Measurements from ENCODE around the gene ADGRV1. TPM values are rescaled to one million over a fixed set of nuclear protein-coding genes. Genes with fewer than 3 reads are reported as not detected.

The ADGRV1 gene
- total RNA-seq, 1 donor from 2014 or later = 0.69 TPM

DNA sequence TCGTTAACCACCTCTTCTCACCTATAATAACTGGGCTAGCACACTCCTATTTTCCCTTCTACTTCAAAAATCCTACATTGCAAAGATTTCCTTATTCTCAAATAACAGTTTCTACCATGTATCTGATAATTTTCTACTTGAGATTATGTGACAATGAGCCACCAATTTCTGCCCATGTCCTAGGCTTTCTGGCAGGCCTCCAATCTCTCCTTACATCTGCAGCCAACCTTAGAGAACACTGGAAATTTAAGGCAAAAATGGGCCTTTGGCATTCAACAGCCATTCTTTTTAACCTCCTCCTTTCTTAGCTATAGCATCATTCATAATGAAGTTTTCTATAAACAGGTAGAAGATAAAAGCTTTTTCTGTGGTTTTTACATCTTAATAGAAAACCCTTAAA is 599.4 kb downstream of the ADGRV1 start:
- no peak for DNase-seq (ENCODE audit: low read depth)
- TF ChIP-seq, protein P1, sequence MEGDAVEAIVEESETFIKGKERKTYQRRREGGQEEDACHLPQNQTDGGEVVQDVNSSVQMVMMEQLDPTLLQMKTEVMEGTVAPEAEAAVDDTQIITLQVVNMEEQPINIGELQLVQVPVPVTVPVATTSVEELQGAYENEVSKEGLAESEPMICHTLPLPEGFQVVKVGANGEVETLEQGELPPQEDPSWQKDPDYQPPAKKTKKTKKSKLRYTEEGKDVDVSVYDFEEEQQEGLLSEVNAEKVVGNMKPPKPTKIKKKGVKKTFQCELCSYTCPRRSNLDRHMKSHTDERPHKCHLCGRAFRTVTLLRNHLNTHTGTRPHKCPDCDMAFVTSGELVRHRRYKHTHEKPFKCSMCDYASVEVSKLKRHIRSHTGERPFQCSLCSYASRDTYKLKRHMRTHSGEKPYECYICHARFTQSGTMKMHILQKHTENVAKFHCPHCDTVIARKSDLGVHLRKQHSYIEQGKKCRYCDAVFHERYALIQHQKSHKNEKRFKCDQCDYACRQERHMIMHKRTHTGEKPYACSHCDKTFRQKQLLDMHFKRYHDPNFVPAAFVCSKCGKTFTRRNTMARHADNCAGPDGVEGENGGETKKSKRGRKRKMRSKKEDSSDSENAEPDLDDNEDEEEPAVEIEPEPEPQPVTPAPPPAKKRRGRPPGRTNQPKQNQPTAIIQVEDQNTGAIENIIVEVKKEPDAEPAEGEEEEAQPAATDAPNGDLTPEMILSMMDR (conservative IDR thresholded peaks at IDR 0.05; ENCODE audit: low read depth, low read length) = no peak
- H3K4me3 ChIP-seq (ENCODE audit: low read depth, low read length) = no peak overlapping the region

DNA sequence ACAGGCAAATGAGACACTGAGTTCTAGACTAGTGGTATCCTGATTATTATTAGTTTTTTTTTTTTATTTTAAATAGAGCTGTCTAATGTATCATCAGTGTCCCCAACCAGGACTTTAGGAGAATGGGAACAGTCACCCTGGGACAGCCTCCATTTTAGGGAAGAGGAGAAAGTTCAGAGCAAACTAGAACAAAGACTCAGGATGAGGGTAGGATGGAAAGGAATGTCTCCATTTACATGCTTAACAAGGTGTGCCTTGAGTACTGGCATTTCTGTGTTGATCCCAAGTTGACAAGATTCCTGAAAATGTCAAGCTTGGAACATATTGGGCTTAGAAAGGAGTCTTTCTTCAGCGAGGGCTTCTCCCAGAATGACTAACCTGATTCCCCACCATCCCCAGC is 601.0 kb downstream of the ADGRV1 start:
- no peak overlapping the region for H3K4me3 ChIP-seq (ENCODE audit: low read depth, low read length)
- TF ChIP-seq, protein P1 (conservative IDR thresholded peaks at IDR 0.05; ENCODE audit: low read depth, low read length) = no peak
- DNase-seq (ENCODE audit: low read depth) = no peak

DNA sequence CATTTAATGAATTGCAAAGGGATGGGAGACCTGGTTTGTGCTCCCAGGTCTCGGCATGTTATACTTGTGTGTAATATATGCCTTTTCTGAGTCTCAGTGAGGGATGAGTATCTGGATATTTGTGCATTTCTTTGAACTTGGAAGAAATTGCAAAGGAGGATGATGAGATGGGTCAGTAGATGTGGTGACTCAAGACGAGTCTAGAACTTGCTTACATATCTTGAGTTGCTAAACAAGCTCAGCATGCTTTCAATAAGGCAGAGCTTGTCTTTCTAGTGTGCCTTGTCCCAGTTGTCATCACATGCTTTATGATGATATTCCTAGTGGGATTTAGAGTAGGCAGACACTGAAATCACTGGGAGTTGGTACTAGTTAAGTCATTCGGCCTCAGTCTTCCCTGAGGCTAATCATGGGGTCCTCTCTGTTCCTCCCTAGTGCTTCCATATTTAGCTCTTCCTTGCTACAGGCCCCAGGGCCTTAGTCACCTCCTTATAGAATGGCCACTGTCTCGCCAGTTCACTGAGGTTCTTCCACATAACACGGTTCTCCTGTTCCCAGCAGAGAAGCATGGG is 602.2 kb downstream of the ADGRV1 start:
- TF ChIP-seq, protein P1 (conservative IDR thresholded peaks at IDR 0.05; ENCODE audit: low read depth, low read length) = no peak
- H3K4me3 ChIP-seq (ENCODE audit: low read depth, low read length) = no peak overlapping the region
- no peak for DNase-seq (ENCODE audit: low read depth)

DNA sequence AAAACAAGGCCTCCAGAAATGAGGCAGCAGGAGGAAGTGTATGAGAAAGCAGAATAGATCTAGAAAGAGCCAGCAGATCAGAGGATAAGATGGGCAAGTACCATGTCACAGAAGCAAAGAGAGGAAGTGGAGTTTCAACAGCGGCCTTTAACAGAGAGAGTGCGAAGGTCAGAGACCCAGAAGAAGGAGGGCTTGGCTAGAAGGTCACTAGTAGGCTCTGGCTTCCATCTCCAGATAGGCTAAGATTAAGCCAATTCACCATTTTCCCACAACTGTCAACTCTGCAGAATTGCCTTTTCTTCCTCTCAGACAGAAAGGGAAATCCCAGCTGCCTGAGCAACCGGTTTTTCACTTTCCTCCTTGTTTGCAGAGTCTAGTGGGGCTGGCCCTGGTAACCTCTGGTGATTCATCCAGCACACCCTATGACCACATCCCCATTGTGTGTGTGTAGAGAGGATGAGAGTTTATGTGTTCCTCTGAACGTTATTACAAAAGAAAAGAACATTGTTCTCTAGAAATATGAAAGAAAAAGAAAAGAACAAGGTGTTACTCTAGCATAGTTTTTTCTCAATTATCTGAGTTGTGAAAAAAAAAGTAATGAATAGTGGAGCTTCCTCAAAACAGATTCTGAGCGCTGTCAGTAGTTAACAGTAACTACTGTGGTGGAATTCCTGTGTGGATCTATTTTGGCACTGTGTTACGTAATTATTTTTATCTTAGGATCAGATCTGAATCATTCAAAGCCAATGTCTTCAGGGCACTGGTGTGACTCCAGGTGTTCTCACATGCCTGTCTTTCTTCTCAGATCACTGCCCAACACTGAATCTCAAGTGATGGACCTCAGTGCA is 604.2 kb downstream of the ADGRV1 start:
- no peak overlapping the region for H3K4me3 ChIP-seq (ENCODE audit: low read depth, low read length)
- TF ChIP-seq, protein P1 (conservative IDR thresholded peaks at IDR 0.05; ENCODE audit: low read depth, low read length) = no peak
- peak; percentile 96 for DNase-seq (ENCODE audit: low read depth)

DNA sequence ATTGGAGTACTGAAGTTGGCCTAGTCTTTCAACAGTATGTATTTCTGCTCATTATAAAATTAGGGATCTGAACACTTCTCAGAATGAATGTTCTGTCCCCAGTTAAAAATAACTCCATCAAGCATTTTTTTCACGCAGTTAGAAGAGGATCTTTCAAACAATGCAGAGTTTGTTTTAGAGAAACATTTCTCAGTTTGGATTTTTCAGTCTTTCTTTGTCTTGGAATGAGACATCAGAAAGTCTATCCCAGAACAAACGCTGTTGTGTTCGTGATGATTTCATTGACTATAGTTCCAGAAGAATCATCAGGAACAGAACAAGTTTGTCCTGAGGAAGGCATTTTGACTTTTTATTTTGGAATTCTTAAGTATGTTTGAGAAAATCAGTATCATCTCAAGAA is 605.8 kb downstream of the ADGRV1 start:
- DNase-seq (ENCODE audit: low read depth) = no peak
- TF ChIP-seq, protein P1 (conservative IDR thresholded peaks at IDR 0.05; ENCODE audit: low read depth, low read length) = no peak

DNA sequence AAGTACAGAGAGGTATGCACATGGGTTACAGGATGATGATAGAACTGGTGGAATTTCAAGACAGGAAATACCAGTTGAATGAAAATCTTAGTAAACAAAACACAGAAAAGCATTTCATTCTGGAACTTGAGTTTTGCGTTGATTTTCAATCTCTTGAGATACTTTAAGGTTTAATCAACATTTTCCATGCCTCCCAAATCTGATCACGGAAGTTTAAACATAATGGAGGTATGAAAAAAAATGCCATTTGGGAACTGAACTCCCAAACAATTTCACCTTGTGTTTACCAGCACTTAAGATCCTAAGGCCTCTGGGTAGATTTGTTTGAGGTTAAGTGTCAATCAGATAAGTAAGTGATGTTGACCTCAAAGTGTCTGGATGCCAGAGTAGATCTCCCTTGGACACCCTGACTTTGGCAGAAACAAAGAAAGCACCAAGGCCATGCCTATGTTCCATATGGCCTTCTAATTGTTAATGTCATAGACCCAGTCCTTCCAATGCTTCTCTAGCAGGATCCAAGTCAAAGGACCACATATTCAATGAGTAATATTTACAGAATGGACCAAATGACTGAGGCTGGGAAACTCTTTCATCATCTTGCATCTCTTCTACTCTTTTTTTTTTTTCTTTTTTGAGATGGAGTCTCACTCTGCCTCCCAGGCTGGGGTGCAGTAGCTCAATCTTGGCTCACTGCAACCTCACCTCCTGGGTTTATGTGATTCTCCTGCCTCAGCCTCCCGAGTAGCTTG is 607.6 kb downstream of the ADGRV1 start:
- no peak for DNase-seq (ENCODE audit: low read depth)
- H3K4me3 ChIP-seq (ENCODE audit: low read depth, low read length) = no peak overlapping the region
- TF ChIP-seq, protein P1 (conservative IDR thresholded peaks at IDR 0.05; ENCODE audit: low read depth, low read length) = no peak

More for the DNA sequence above, 605.8 kb downstream of the ADGRV1 start:
- H3K4me3 ChIP-seq (ENCODE audit: low read depth, low read length) = no peak overlapping the region
